WERI-Rb-1 (cell line): ENCODE data around the gene HCK.

ENCODE experiments used
- DNase-seq: peaks from one replicate; pipeline ENCODE4 v3.0.0-alpha.2; 2020
- H3K27ac ChIP-seq: fragments of 250-450 bp; sonication (Bioruptor Pico); 2 replicates; pipeline ENCODE4 v1.5.1; 2020; ENCODE audit warnings: mild to moderate bottlenecking, moderate library complexity
- H3K27me3 ChIP-seq: fragments of 250-450 bp; sonication (Bioruptor Pico); 2 replicates; pipeline ENCODE4 v1.5.1; 2021; ENCODE audit warnings: mild to moderate bottlenecking, low read depth, moderate library complexity; ENCODE audit not compliant: insufficient read depth, severe bottlenecking
- H3K36me3 ChIP-seq: fragments of 250-450 bp; sonication (Bioruptor Pico); 2 replicates; pipeline ENCODE4 v1.5.1; 2020; ENCODE audit warnings: mild to moderate bottlenecking, moderate library complexity
- H3K4me3 ChIP-seq: 2 replicates; pipeline ENCODE4 v1.5.1; 2011; ENCODE audit warnings: low read depth, mild to moderate bottlenecking, control low read depth, low read length
- H3K9me3 ChIP-seq: fragments of 250-450 bp; sonication (Bioruptor Pico); 2 replicates; pipeline ENCODE4 v1.5.1; 2021; ENCODE audit warnings: mild to moderate bottlenecking, moderate library complexity; ENCODE audit not compliant: severe bottlenecking
- CTCF ChIP-seq: IDR thresholded peaks from 2 replicates; pipeline ENCODE4 v1.5.1; 2011; ENCODE audit warnings: low read depth, mild to moderate bottlenecking, control low read depth, inconsistent platforms, low read length

HCK gene

GRCh38 chr20:32083469-32083868, 31.4 kb downstream of the HCK start:
- TF ChIP-seq CTCF: no peak
- Histone ChIP-seq H3K27me3 (no peaks in the 10 kb centered on the region), H3K9me3 (no peaks in the 10 kb centered on the region), H3K27ac (no peak overlapping the region), H3K36me3 (no peaks in the 10 kb centered on the region), H3K4me3 (no peak overlapping the region)
- no peak for DNase-seq

- no peaks in the 10 kb centered on the region for H3K36me3 ChIP-seq
- TF ChIP-seq CTCF: no peak
- no peak overlapping the region for H3K4me3 ChIP-seq
- H3K9me3 ChIP-seq: peaks cover 2% of the 10 kb centered on the region
- no peak overlapping the region for H3K27ac ChIP-seq
- no peak for DNase-seq
- no peaks in the 10 kb centered on the region for H3K27me3 ChIP-seq
These were observed 35.0 kb downstream of the HCK start for GRCh38 chr20:32087070-32087469.

GRCh38 chr20:32088759-32089158, 36.7 kb downstream of the HCK start:
- no peak for TF ChIP-seq CTCF
- Histone ChIP-seq H3K27me3 (no peaks in the 10 kb centered on the region), H3K4me3 (no peak overlapping the region), H3K9me3 (peaks cover 2% of the 10 kb centered on the region), H3K36me3 (no peaks in the 10 kb centered on the region), H3K27ac (no peak overlapping the region)
- no peak for DNase-seq

GRCh38 chr20:32089637-32090362, 37.8 kb downstream of the HCK start:
- no peaks in the 10 kb centered on the region for H3K27me3 ChIP-seq
- H3K4me3 ChIP-seq: no peak overlapping the region
- H3K27ac ChIP-seq: no peak overlapping the region
- DNase-seq: no peak
- H3K9me3 ChIP-seq: peaks cover 2% of the 10 kb centered on the region
- H3K36me3 ChIP-seq: no peaks in the 10 kb centered on the region
- TF ChIP-seq CTCF: no peak

- H3K9me3 ChIP-seq: peaks cover 2% of the 10 kb centered on the region
- H3K27ac ChIP-seq: no peak overlapping the region
- TF ChIP-seq CTCF: peak; percentile 89
- DNase-seq: peak; percentile 85
- H3K36me3 ChIP-seq: no peaks in the 10 kb centered on the region
- H3K27me3 ChIP-seq: no peaks in the 10 kb centered on the region
- no peak overlapping the region for H3K4me3 ChIP-seq
These were observed 39.9 kb downstream of the HCK start for GRCh38 chr20:32091888-32092346.

- Histone ChIP-seq H3K9me3 (no peaks in the 10 kb centered on the region), H3K36me3 (no peaks in the 10 kb centered on the region), H3K27ac (no peak overlapping the region), H3K4me3 (no peak overlapping the region), H3K27me3 (no peaks in the 10 kb centered on the region)
- no peak for DNase-seq
- TF ChIP-seq CTCF: no peak
These were observed 46.7 kb downstream of the HCK start for GRCh38 chr20:32098786-32099185.
